Measurements from ENCODE around the gene SMC1B. TPM values are rescaled to one million over a fixed set of nuclear protein-coding genes. Genes with fewer than 3 reads are reported as not detected.
"Not testable (repeated sequence)": the region's sequence is repeated elsewhere in the genome, so short reads cannot be mapped to it uniquely, and the experiment has no call there.

The SMC1B gene
- total and polyA plus RNA-seq, 8 donors, result 0.10 to 0.35 (median 0.16) TPM

DNA sequence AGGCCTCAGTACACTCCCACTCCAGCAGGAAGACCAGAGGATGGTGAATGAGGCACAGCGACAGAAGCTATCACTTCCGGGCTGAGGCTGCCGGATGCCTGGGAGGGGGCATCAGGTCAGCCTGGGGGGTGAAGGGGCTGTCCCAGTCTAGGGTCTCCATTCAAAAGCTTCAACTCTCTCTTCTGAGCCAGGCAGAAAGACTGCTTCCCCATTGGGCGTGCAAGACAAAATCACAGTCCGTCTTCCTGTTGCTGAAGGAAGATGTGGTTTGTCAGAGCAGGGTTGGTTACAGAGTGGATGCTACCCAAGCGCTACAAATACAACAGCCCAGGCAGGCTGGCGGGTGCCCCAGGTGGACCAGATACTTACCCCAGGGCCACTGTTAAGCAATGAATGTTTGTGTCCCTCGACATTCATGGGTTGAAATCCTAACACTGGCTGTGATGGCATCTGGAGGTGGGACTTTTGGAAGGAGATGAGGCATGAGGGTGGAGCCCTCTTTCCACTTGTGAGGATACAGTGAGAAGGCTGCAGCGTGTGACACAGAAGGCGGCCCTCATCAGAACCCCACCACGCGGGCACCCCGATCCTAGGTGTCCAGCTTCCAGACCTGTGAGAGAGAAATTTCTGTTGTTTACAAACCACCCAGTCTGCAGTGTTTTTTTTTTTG, 116.6 kb downstream of the SMC1B start:
- Histone ChIP-seq H3K9me3 (no peaks in the 10 kb centered on the region), H3K36me3 (no peaks in the 10 kb centered on the region), H3K4me3 (no peak overlapping the region), H3K4me1 (peaks cover 0 to 6% of the 10 kb centered on the region in 2 donors), H3K27ac (no peak overlapping the region), H3K27me3 (peaks cover 0 to 12% of the 10 kb centered on the region in 2 donors)
- DNase-seq, result no peak
- intact Hi-C loops (cut with DNase I), result no loop called here
- TF ChIP-seq, protein P1, sequence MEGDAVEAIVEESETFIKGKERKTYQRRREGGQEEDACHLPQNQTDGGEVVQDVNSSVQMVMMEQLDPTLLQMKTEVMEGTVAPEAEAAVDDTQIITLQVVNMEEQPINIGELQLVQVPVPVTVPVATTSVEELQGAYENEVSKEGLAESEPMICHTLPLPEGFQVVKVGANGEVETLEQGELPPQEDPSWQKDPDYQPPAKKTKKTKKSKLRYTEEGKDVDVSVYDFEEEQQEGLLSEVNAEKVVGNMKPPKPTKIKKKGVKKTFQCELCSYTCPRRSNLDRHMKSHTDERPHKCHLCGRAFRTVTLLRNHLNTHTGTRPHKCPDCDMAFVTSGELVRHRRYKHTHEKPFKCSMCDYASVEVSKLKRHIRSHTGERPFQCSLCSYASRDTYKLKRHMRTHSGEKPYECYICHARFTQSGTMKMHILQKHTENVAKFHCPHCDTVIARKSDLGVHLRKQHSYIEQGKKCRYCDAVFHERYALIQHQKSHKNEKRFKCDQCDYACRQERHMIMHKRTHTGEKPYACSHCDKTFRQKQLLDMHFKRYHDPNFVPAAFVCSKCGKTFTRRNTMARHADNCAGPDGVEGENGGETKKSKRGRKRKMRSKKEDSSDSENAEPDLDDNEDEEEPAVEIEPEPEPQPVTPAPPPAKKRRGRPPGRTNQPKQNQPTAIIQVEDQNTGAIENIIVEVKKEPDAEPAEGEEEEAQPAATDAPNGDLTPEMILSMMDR (IDR thresholded peaks at IDR 0.05), result no peak
- ATAC-seq, result no peak

DNA sequence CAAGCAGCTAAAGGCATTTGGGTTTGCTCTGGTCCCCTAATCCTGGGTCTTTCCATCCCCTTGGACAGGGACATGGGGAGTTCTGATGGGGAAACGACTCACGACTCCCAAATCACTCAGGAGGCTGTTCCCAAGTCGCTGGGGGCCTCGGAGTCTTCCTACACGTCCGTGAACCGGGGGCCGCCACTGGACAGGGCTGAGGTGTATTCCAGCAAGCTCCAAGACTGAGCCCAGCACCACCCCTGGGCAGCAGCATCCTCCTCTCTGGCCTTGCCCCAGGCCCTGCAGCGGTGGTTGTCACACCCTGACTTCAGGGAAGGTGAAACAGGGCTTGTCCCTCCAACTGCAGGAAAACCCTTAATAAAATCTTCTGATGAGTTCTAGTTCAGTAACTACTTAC, 117.9 kb downstream of the SMC1B start:
- H3K36me3 ChIP-seq, result no peaks in the 10 kb centered on the region
- TF ChIP-seq, protein P1 (IDR thresholded peaks at IDR 0.05), result no peak
- H3K27me3 ChIP-seq, result peaks cover 0 to 12% of the 10 kb centered on the region in 2 donors
- DNase-seq, result no peak
- ATAC-seq, result no peak
- H3K4me3 ChIP-seq, result no peak overlapping the region
- intact Hi-C loops (cut with DNase I), result no loop called here
- H3K4me1 ChIP-seq, result peaks cover 2 to 11% of the 10 kb centered on the region in 2 donors
- H3K9me3 ChIP-seq, result no peaks in the 10 kb centered on the region
- H3K27ac ChIP-seq, result no peak overlapping the region

DNA sequence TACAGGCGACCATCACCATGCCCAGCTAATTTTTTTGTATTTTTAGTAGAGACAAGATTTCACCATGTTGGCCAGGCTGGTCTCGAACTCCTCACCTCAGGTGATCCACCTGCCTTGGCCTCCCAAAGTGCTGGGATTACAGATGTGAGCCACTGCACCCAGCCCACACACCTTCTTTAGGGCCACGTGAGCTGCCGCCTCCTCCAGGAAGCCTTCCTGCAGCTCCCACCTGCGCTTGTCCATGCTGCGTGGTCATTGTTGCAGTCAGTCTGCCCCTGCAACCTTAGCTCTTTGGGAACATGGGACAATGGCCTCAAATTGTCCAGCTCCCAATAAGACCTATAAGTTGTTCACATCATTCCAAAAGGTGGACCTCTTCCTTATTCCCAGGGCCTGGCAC, 118.4 kb downstream of the SMC1B start:
- H3K27ac ChIP-seq; H3K9me3 ChIP-seq; ATAC-seq; DNase-seq; H3K36me3 ChIP-seq; H3K4me3 ChIP-seq; intact Hi-C loops (cut with DNase I): not testable (repeated sequence)
- Histone ChIP-seq H3K4me1 (peaks cover 3 to 11% of the 10 kb centered on the region in 2 donors), H3K27me3 (peaks cover 0 to 14% of the 10 kb centered on the region in 2 donors)

Other genes with a start within 250 kb of the SMC1B start
- 10 to 100 TPM; 54.7 to 70.0 TPM for gene NUP50, start 249.7 kb downstream of the SMC1B start, total RNA-seq
- gene NUP50, start 249.7 kb downstream of the SMC1B start, polyA plus RNA-seq (ENCODE audit: insufficient read length in 6 of 6), result 10 to 100 TPM; 47.4 to 56.2 (median 51.2) TPM
- gene KIAA0930, start 172.7 kb downstream of the SMC1B start, total RNA-seq, result 10 to 100 TPM; 58.9 to 78.8 TPM
- gene KIAA0930, start 172.7 kb downstream of the SMC1B start, polyA plus RNA-seq (ENCODE audit: insufficient read length in 6 of 6), result 10 to 100 TPM; 12.1 to 19.0 (median 16.7) TPM
- not detected for gene UPK3A, start 128.7 kb downstream of the SMC1B start, total RNA-seq
- under 1 TPM in 5 of 6 donors, not detected in 1; 0.19 to 0.72 (median 0.27) TPM for gene UPK3A, start 128.7 kb downstream of the SMC1B start, polyA plus RNA-seq (ENCODE audit: insufficient read length in 6 of 6)
- gene FAM118A, start 103.7 kb downstream of the SMC1B start, total RNA-seq, result 10 to 100 TPM; 23.9 to 31.8 TPM
- 100 to 1,000 TPM in 1 of 6 donors, 10 to 100 TPM in 5; 24.8 to 210 (median 46.0) TPM for gene FAM118A, start 103.7 kb downstream of the SMC1B start, polyA plus RNA-seq (ENCODE audit: insufficient read length in 6 of 6)
- 1 to 10 TPM; 4.3 to 4.5 TPM for gene RIBC2, start 94 bp upstream of the SMC1B start, total RNA-seq
- gene RIBC2, start 94 bp upstream of the SMC1B start, polyA plus RNA-seq (ENCODE audit: insufficient read length in 6 of 6), result 10 to 100 TPM in 3 of 6 donors, 1 to 10 TPM in 3; 7.8 to 12.1 (median 9.7) TPM
- 100 to 1,000 TPM; 351 to 447 TPM for gene FBLN1, start 89.3 kb upstream of the SMC1B start, total RNA-seq
- 100 to 1,000 TPM; 287 to 329 (median 305) TPM for gene FBLN1, start 89.3 kb upstream of the SMC1B start, polyA plus RNA-seq (ENCODE audit: insufficient read length in 6 of 6)